DOHH2 (cell line): Measurements from ENCODE around the gene RNASEH2A.

Experiments
- CTCF ChIP-seq: fragments of 200-600 bp; sonication (generic); IDR thresholded peaks from one replicate; pipeline ENCODE4 v1.5.1; 2014; ENCODE audit warnings: antibody characterized with exemption, mild to moderate bottlenecking, low read depth, low read length; ENCODE audit not compliant: poor library complexity, severe bottlenecking
- EZH2phosphoT487 ChIP-seq: fragments of 200-600 bp; sonication (generic); IDR thresholded peaks from 2 replicates; pipeline ENCODE4 v1.6.1; 2017; ENCODE audit warnings: borderline replicate concordance, mild to moderate bottlenecking, antibody characterized with exemption, low read length, moderate library complexity, mixed read lengths

- TF ChIP-seq CTCF, result peak; percentile 92
- no peak for TF ChIP-seq EZH2phosphoT487
Measured at GRCh38 chr19:12757544-12758274, 48.7 kb upstream of the RNASEH2A start.
